ENCODE data around the gene TNFSF15. TPM values are rescaled to one million over a fixed set of nuclear protein-coding genes. Genes with fewer than 3 reads are reported as not detected.

The TNFSF15 gene
- total RNA-seq, 1 donor: under 0.01 TPM

GRCh38 chr9:114829574-114830440, 24.0 kb upstream of the TNFSF15 start:
- no peak for TF ChIP-seq CTCF (IDR thresholded peaks at IDR 0.05; ENCODE audit: extremely low read depth, low read depth, low read length)
- Histone ChIP-seq H3K4me1 (ENCODE audit: insufficient read depth, low read length) (no peaks in the 10 kb centered on the region), H3K4me2 (ENCODE audit: insufficient read depth, low read length) (no peak overlapping the region), H3K79me2 (ENCODE audit: insufficient read depth, low read length) (no peaks in the 10 kb centered on the region), H3K27ac (ENCODE audit: low read depth, low read length) (no peak overlapping the region), H4K20me1 (ENCODE audit: insufficient read depth, low read length) (no peaks in the 10 kb centered on the region), H3K36me3 (ENCODE audit: insufficient read depth, low read length) (no peaks in the 10 kb centered on the region), H3K4me3 (ENCODE audit: insufficient read depth, low read length) (no peak overlapping the region), H3K9me3 (ENCODE audit: low read depth, low read length) (no peaks in the 10 kb centered on the region), H2AFZ (ENCODE audit: low read length) (no peak overlapping the region), H3K27me3 (ENCODE audit: insufficient read depth, low read length) (no peaks in the 10 kb centered on the region)
- DNase-seq (ENCODE audit: insufficient read length, low spot score, missing footprints): no peak

GRCh38 chr9:114828303-114828650, 22.4 kb upstream of the TNFSF15 start:
- no peaks in the 10 kb centered on the region for H3K9me3 ChIP-seq (ENCODE audit: low read depth, low read length)
- no peaks in the 10 kb centered on the region for H3K27me3 ChIP-seq (ENCODE audit: insufficient read depth, low read length)
- no peaks in the 10 kb centered on the region for H3K79me2 ChIP-seq (ENCODE audit: insufficient read depth, low read length)
- no peaks in the 10 kb centered on the region for H3K36me3 ChIP-seq (ENCODE audit: insufficient read depth, low read length)
- H3K4me3 ChIP-seq (ENCODE audit: insufficient read depth, low read length): no peak overlapping the region
- no peak overlapping the region for H2AFZ ChIP-seq (ENCODE audit: low read length)
- no peak overlapping the region for H3K27ac ChIP-seq (ENCODE audit: low read depth, low read length)
- H3K4me2 ChIP-seq (ENCODE audit: insufficient read depth, low read length): no peak overlapping the region
- peaks cover 8% of the 10 kb centered on the region for H3K4me1 ChIP-seq (ENCODE audit: insufficient read depth, low read length)
- no peaks in the 10 kb centered on the region for H4K20me1 ChIP-seq (ENCODE audit: insufficient read depth, low read length)
- TF ChIP-seq CTCF (IDR thresholded peaks at IDR 0.05; ENCODE audit: extremely low read depth, low read depth, low read length): no peak
- no peak for DNase-seq (ENCODE audit: insufficient read length, low spot score, missing footprints)

GRCh38 chr9:114827641-114828302, 21.9 kb upstream of the TNFSF15 start:
- Histone ChIP-seq H3K36me3 (ENCODE audit: insufficient read depth, low read length) (no peaks in the 10 kb centered on the region), H3K4me1 (ENCODE audit: insufficient read depth, low read length) (peaks cover 8% of the 10 kb centered on the region), H3K9me3 (ENCODE audit: low read depth, low read length) (no peaks in the 10 kb centered on the region), H3K27me3 (ENCODE audit: insufficient read depth, low read length) (no peaks in the 10 kb centered on the region), H2AFZ (ENCODE audit: low read length) (no peak overlapping the region), H3K79me2 (ENCODE audit: insufficient read depth, low read length) (no peaks in the 10 kb centered on the region), H3K27ac (ENCODE audit: low read depth, low read length) (no peak overlapping the region), H3K4me2 (ENCODE audit: insufficient read depth, low read length) (no peak overlapping the region), H4K20me1 (ENCODE audit: insufficient read depth, low read length) (no peaks in the 10 kb centered on the region), H3K4me3 (ENCODE audit: insufficient read depth, low read length) (no peak overlapping the region)
- DNase-seq (ENCODE audit: insufficient read length, low spot score, missing footprints): no peak
- no peak for TF ChIP-seq CTCF (IDR thresholded peaks at IDR 0.05; ENCODE audit: extremely low read depth, low read depth, low read length)

- Histone ChIP-seq H4K20me1 (ENCODE audit: insufficient read depth, low read length) (no peaks in the 10 kb centered on the region), H2AFZ (ENCODE audit: low read length) (no peak overlapping the region), H3K4me1 (ENCODE audit: insufficient read depth, low read length) (peaks cover 8% of the 10 kb centered on the region), H3K27ac (ENCODE audit: low read depth, low read length) (no peak overlapping the region), H3K79me2 (ENCODE audit: insufficient read depth, low read length) (no peaks in the 10 kb centered on the region), H3K9me3 (ENCODE audit: low read depth, low read length) (no peaks in the 10 kb centered on the region), H3K36me3 (ENCODE audit: insufficient read depth, low read length) (no peaks in the 10 kb centered on the region), H3K4me3 (ENCODE audit: insufficient read depth, low read length) (no peak overlapping the region), H3K4me2 (ENCODE audit: insufficient read depth, low read length) (no peak overlapping the region), H3K27me3 (ENCODE audit: insufficient read depth, low read length) (no peaks in the 10 kb centered on the region)
- DNase-seq (ENCODE audit: insufficient read length, low spot score, missing footprints): no peak
- TF ChIP-seq CTCF (IDR thresholded peaks at IDR 0.05; ENCODE audit: extremely low read depth, low read depth, low read length): no peak
Observed at GRCh38 chr9:114826431-114826830, 20.6 kb upstream of the TNFSF15 start.

All from osteoblast (primary cell).